ENCODE data around the gene CADPS. TPM values are rescaled to one million over a fixed set of nuclear protein-coding genes. Genes with fewer than 3 reads are reported as not detected.

The CADPS gene
- total RNA-seq, 2 experiments from 2014 or later = not detected

DNA sequence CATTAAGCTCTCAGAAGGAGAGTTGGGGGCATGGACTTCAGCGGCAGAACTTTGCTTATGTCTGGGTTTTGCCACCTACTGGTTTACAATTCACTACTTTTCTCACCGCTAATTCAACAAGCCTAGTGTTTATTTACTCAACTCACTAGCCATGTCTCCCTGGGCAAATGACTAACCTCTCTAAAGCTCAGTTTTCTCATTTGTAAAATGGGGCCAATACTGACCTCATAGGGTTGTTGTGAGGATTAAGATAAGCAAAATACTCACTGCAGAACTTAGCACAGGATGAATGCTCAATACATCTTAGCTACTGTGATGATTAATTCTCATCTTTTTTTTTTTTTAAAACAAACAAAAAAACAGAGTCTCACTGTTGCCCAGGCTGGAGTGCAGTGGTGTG is 106.3 kb downstream of the CADPS start:
- POLR2A ChIA-PET = no interaction called here
- ATAC-seq = no peak

DNA sequence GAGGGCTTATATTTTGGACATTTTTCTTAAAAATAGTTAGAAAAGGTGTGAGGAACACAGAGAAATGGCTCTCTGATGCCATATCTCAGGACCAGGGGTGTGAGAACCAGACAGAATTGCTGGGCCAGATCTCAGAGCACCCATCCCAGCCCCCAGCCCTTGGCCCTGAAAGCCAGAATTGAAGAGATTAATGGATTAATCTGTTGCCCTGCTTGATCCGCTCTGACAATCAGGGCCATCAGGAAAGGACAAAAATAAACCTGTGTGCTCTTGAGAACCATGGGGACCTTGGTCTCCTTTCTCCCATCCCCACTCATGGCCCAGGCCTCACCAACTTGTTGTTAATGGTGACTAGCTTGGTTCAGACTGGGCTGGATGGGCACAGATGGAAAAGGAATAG is 113.5 kb downstream of the CADPS start:
- CTCF ChIA-PET = interaction anchor here (0.9 to 1.1 kb wide), 2 partner anchors 12 to 13 kb away, joined by 3 to 4 read pairs; no protein-coding TSS in a partner anchor

More for the DNA sequence above, 106.3 kb downstream of the CADPS start:
- no peaks in the 10 kb centered on the region for H3K27me3 Mint-ChIP-seq
- DNase-seq = no peak
- H3K36me3 Mint-ChIP-seq (ENCODE audit: low read depth) = no peaks in the 10 kb centered on the region
- CTCF ChIA-PET = no interaction called here
- no peaks in the 10 kb centered on the region for H3K9me3 Mint-ChIP-seq (ENCODE audit: low read depth)
- intact Hi-C loops (cut with DNase I, micrococcal nuclease) = no loop called here
- no peak overlapping the region for H3K27ac Mint-ChIP-seq
- no peaks in the 10 kb centered on the region for H3K4me1 Mint-ChIP-seq
- no peak overlapping the region for H3K4me3 Mint-ChIP-seq

DNA sequence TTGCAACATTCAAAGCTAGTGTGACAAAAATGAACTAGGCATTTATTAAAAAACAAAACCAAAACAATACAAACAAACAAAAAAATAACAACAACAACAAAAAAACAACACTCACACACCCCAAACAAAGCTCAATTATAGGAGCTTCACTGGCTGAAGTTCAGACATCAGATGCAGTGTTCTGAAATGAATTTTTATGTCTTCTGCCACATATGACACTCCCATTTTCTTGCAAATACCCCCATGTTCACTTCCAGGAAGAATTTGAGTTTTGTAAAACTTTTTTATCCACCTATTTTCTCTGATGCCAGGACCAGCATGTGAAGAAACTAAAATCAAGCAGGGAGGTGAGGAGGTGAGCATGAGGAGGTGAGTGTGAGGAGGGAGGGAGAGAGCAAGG is 113.9 kb downstream of the CADPS start:
- ATAC-seq (no peak), DNase-seq (no peak)
- ChIA-PET POLR2A (no interaction called here), CTCF (interaction anchor here (0.9 to 1.1 kb wide), 2 partner anchors 12 to 13 kb away, joined by 3 to 4 read pairs; no protein-coding TSS in a partner anchor)
- no peaks in the 10 kb centered on the region for H3K4me1 Mint-ChIP-seq
- H3K9me3 Mint-ChIP-seq (ENCODE audit: low read depth) = no peaks in the 10 kb centered on the region
- no peak overlapping the region for H3K4me3 Mint-ChIP-seq
- no peak overlapping the region for H3K27ac Mint-ChIP-seq
- intact Hi-C loops (cut with DNase I, micrococcal nuclease) = no loop called here
- no peaks in the 10 kb centered on the region for H3K36me3 Mint-ChIP-seq (ENCODE audit: low read depth)
- H3K27me3 Mint-ChIP-seq = peaks cover 2% of the 10 kb centered on the region

More for the DNA sequence above, 113.5 kb downstream of the CADPS start:
- Mint-ChIP-seq H3K9me3 (ENCODE audit: low read depth) (no peaks in the 10 kb centered on the region), H3K4me1 (no peaks in the 10 kb centered on the region), H3K36me3 (ENCODE audit: low read depth) (no peaks in the 10 kb centered on the region), H3K4me3 (no peak overlapping the region), H3K27ac (no peak overlapping the region), H3K27me3 (peaks cover 2% of the 10 kb centered on the region)
- POLR2A ChIA-PET = no interaction called here
- ATAC-seq (no peak), DNase-seq (no peak)
- intact Hi-C loops (cut with DNase I, micrococcal nuclease) = no loop called here

DNA sequence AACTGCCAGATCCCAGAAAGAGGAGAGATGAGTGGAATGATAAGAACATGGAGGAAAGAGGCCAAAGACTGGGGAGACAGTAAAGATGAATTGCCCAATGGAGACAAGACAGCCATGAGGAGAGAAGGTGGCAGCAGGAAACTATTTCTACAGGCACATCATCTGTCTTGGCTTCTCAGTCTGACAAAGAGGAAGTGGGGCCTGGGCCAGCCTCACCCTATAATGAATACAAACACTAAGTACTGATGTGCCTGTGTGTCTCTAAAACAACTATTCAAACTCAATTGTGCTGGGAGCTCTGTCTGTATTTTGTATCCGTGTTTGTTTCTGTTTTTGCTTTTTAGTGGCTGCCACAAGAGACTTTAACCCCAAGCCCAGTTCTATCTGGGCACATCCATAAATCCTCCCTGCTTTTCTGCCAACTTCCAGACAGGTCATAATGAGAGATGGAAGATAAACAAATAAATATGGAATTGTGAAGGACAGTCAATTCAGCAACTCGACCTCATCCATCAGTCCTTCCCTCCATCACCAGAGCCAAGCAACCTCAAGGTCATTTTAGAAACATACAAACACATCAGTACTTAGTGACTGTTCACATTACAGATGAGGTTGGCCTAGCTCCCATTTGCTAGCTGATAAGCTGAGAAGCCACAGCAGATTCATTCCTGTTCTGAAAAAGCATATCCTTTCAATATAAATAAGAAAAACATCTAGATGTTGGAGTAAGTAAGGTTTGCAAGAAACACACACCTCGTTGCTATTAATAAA is 116.7 kb downstream of the CADPS start:
- Mint-ChIP-seq H3K27me3 (peaks cover 2% of the 10 kb centered on the region), H3K4me1 (no peaks in the 10 kb centered on the region), H3K4me3 (no peak overlapping the region), H3K36me3 (ENCODE audit: low read depth) (no peaks in the 10 kb centered on the region), H3K27ac (no peak overlapping the region), H3K9me3 (ENCODE audit: low read depth) (no peaks in the 10 kb centered on the region)
- CTCF ChIA-PET = no interaction called here
- ATAC-seq = no peak
- intact Hi-C loops (cut with DNase I, micrococcal nuclease) = no loop called here
- no peak for DNase-seq
- POLR2A ChIA-PET = no interaction called here

DNA sequence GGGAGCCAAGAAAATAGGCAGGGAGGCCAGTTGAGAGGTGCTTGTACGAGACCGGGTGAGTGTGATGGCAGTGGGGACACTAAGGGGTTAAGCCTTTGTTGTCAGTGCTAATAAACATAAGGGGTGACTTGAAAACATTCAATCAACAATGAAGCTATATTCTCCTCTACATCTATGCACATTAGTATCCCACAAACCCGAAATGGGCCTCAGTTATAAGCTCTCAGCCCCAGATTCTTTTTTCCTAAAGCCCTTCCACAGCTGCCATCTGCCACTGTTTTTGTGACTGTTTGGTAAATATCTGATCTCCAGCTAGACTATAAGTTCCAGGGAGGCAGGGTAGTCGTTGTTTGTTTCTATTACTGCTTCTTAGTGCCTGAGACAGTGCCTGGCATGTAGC is 118.2 kb downstream of the CADPS start:
- CTCF ChIA-PET = no interaction called here
- intact Hi-C loops (cut with DNase I, micrococcal nuclease) = no loop called here
- DNase-seq (no peak), ATAC-seq (no peak)
- Mint-ChIP-seq H3K27me3 (no peaks in the 10 kb centered on the region), H3K36me3 (ENCODE audit: low read depth) (no peaks in the 10 kb centered on the region), H3K4me3 (no peak overlapping the region), H3K4me1 (no peaks in the 10 kb centered on the region), H3K27ac (no peak overlapping the region), H3K9me3 (ENCODE audit: low read depth) (no peaks in the 10 kb centered on the region)
- POLR2A ChIA-PET = no interaction called here

DNA sequence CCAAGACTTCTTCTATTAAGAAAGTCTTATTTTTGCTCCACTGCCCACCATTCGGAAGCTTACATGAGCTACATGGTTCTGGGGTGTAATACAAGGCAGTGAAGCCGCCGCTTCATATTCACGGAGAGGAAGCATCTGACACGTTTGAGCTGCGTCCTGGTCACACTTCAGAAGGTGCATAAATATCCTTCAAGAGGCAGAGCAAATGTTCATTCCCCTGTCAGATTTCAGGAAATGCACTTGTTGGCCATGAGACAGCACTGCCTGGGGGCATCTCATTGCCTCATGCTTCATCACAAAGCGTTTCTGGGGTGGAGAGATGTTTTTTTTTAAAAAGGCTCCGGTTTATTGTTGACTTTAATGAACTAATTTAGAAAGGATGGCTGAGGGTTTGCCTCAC is 119.9 kb downstream of the CADPS start:
- H3K27me3 Mint-ChIP-seq = no peaks in the 10 kb centered on the region
- CTCF ChIA-PET = no interaction called here
- no peaks in the 10 kb centered on the region for H3K9me3 Mint-ChIP-seq (ENCODE audit: low read depth)
- H3K27ac Mint-ChIP-seq = no peak overlapping the region
- no peaks in the 10 kb centered on the region for H3K36me3 Mint-ChIP-seq (ENCODE audit: low read depth)
- ATAC-seq (no peak), DNase-seq (no peak)
- no peak overlapping the region for H3K4me3 Mint-ChIP-seq
- POLR2A ChIA-PET = no interaction called here
- H3K4me1 Mint-ChIP-seq = no peaks in the 10 kb centered on the region
- intact Hi-C loops (cut with DNase I, micrococcal nuclease) = no loop called here

DNA sequence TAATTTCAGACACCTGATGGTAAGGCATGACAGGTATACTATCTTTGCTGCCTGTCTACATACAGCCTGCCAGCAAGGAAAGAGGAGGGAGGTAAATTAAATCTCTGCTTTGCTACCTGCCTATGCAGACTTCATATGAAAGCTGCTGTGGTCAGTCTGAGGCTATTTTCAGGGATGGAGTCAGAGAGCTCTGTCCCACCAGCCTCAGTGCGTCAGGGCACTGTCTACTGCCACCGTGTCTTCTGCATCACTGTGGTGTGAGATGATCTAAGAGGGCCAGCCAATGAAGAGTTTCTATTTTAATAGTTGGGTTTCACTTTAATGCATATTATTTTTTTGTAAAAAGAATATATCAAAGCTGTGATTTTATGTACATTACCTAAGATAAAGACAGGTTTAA is 125.6 kb downstream of the CADPS start:
- Mint-ChIP-seq H3K4me3 (no peak overlapping the region), H3K27ac (no peak overlapping the region), H3K27me3 (no peaks in the 10 kb centered on the region), H3K36me3 (ENCODE audit: low read depth) (no peaks in the 10 kb centered on the region), H3K9me3 (ENCODE audit: low read depth) (no peaks in the 10 kb centered on the region), H3K4me1 (no peaks in the 10 kb centered on the region)
- ChIA-PET POLR2A (no interaction called here), CTCF (interaction anchor here (1.0 kb wide), 1 partner anchor 12 kb away, joined by 3 read pairs; no protein-coding TSS in a partner anchor)
- no peak for ATAC-seq
- intact Hi-C loops (cut with DNase I, micrococcal nuclease) = no loop called here
- no peak for DNase-seq

DNA sequence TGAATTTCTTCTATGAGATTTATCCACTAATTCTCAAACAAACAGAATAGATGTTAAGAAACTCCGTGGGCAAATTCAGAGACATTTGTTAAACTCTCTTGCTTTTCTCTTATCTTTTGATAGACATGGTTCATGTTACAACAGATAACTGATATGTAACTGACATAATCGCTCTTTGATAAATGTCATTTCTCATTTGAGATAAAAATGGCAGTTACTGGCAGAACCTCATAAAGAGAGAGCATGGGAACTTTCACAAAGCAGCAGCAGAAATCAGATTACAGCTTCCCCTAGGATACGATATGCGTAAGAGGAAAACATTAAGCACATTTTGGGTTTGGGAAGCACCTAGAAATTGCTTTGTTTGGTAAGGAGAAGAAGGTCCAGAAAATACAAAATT is 126.1 kb downstream of the CADPS start:
- no peaks in the 10 kb centered on the region for H3K36me3 Mint-ChIP-seq (ENCODE audit: low read depth)
- no peaks in the 10 kb centered on the region for H3K4me1 Mint-ChIP-seq
- ATAC-seq = no peak
- DNase-seq = no peak
- no peak overlapping the region for H3K27ac Mint-ChIP-seq
- ChIA-PET POLR2A (no interaction called here), CTCF (interaction anchor here (1.0 kb wide), 1 partner anchor 12 kb away, joined by 3 read pairs; no protein-coding TSS in a partner anchor)
- no peak overlapping the region for H3K4me3 Mint-ChIP-seq
- H3K9me3 Mint-ChIP-seq (ENCODE audit: low read depth) = no peaks in the 10 kb centered on the region
- intact Hi-C loops (cut with DNase I, micrococcal nuclease) = no loop called here
- H3K27me3 Mint-ChIP-seq = no peaks in the 10 kb centered on the region

DNA sequence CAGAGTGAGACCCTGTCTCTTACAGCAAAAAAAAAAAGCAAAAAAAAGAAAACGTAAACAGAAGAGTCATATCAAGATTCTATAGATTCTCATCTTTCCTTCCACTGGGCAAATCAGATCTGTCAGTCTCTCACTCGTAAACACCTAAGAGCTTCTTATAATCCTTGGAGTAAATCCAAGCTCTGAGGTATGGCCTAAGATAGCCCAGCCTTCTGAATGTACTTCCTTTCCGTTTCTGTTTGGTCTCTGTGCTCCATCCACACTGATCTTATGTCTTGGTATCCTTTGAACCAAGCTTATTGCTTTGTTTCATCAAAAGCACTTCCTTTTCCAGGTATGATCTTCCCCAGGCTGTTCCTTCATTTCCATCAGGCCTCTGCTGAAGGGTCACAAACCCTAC is 137.8 kb downstream of the CADPS start:
- Mint-ChIP-seq H3K36me3 (ENCODE audit: low read depth) (no peaks in the 10 kb centered on the region), H3K9me3 (ENCODE audit: low read depth) (peaks cover 3% of the 10 kb centered on the region), H3K4me1 (no peaks in the 10 kb centered on the region), H3K27ac (no peak overlapping the region), H3K4me3 (no peak overlapping the region), H3K27me3 (no peaks in the 10 kb centered on the region)
- no peak for DNase-seq
- intact Hi-C loops (cut with DNase I, micrococcal nuclease) = no loop called here
- CTCF ChIA-PET = no interaction called here
- ATAC-seq = no peak
- POLR2A ChIA-PET = no interaction called here

DNA sequence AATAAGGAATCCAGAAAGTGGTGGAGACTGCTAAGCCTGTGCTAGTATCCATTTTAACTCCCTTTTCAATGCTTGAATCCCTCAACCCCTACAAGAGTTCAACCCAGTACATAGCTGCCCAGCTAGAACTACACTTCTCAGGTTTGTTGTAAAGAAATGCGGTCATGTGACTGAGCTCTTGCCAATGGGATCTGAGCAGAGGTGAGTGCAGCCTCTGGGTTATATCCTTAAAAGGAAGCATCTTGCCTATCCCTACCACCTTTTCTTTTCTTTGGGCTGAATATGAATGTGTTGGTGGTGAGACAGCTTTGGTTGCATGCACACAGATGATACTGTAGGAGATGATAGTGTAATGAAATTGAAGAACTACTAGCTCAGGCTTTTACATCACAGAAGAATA is 139.7 kb downstream of the CADPS start:
- Mint-ChIP-seq H3K4me3 (no peak overlapping the region), H3K27ac (no peak overlapping the region), H3K36me3 (ENCODE audit: low read depth) (no peaks in the 10 kb centered on the region), H3K4me1 (no peaks in the 10 kb centered on the region), H3K27me3 (no peaks in the 10 kb centered on the region), H3K9me3 (ENCODE audit: low read depth) (peaks cover 3% of the 10 kb centered on the region)
- ATAC-seq (no peak), DNase-seq (no peak)
- intact Hi-C loops (cut with DNase I, micrococcal nuclease) = no loop called here
- ChIA-PET CTCF (interaction anchor here (0.6 kb wide), 1 partner anchor 11 kb away, joined by 3 read pairs; no protein-coding TSS in a partner anchor), POLR2A (no interaction called here)

DNA sequence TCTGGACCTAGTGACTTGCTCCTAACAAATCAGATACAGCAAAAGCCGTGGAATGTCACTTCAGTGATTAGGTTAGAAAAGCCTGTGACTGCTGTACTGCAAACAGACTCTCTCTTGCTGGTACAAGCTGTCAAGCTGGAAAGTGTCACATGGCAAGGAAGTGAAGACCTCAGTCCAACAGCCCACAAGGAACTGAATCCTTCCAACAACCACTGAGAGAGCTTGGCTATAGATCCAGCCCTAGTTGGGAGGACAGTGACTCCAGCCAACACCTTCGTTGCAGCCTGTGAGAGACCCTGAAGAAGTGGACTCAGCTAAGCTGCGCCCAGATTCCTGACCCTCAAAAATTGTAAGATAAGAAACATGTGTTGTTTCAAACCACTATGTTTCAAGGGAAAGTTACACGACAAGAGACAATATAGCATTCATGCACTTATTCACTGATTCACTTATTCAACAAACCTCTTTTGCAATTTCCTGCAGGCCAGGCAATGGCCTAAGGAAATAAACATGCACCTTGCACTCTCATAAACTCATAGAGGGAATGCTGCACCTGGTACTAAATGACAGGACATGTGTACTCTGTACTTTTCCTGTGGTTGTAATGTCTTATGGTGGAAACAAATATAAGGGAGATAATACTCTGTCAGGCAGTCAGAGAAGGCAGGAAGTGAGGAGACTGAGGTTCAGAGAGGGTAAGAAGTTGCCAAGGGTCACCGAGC is 142.9 kb downstream of the CADPS start:
- Mint-ChIP-seq H3K4me3 (no peak overlapping the region), H3K27ac (no peak overlapping the region), H3K36me3 (ENCODE audit: low read depth) (no peaks in the 10 kb centered on the region), H3K9me3 (ENCODE audit: low read depth) (no peaks in the 10 kb centered on the region), H3K27me3 (no peaks in the 10 kb centered on the region), H3K4me1 (no peaks in the 10 kb centered on the region)
- POLR2A ChIA-PET = no interaction called here
- intact Hi-C loops (cut with DNase I, micrococcal nuclease) = no loop called here
- DNase-seq (no peak), ATAC-seq (no peak)
- CTCF ChIA-PET = no interaction called here

DNA sequence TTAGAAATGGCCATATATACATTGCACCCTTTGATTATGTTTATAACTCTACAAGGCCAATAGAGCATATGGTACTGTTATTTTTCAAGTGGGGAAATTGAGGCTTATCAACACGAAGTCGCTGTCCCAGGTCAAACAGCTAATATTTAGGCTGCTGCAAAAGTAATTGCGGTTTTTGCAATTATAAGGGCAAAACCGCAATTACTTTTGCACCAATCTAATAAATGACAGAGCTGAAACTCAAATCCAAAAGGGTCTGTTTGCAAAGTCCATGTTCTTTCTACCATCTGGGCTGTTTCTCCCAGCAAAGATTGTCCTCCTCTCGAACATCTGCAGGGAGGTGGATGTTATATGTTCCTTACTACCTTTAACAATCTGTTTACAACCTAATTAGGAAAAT is 147.2 kb downstream of the CADPS start:
- Mint-ChIP-seq H3K9me3 (ENCODE audit: low read depth) (no peaks in the 10 kb centered on the region), H3K4me3 (no peak overlapping the region), H3K27me3 (peaks cover 2% of the 10 kb centered on the region), H3K4me1 (no peaks in the 10 kb centered on the region), H3K36me3 (ENCODE audit: low read depth) (no peaks in the 10 kb centered on the region), H3K27ac (no peak overlapping the region)
- ATAC-seq = no peak
- no peak for DNase-seq
- CTCF ChIA-PET = no interaction called here
- intact Hi-C loops (cut with DNase I, micrococcal nuclease) = no loop called here
- POLR2A ChIA-PET = no interaction called here

Measured in activated CD4-positive, alpha-beta T cell treated with anti-CD3 and anti-CD28 coated beads for 36 hours (primary cell).